Activated T-cell treated with anti-CD3 and anti-CD28 coated beads, Interleukin-2, amount 50 U/mL, for 72 hours (primary cell): Measurements from ENCODE around the gene HIC1. TPM values are rescaled to one million over a fixed set of nuclear protein-coding genes. Genes with fewer than 3 reads are reported as not detected.
A peak's percentile ranks its signal among the peaks of the same experiment; 100 is the strongest.

Source experiments
- ATAC-seq, 2 donors: fragments of 150-1000 bp; cut with Tn5 transposase; replicated peaks in 1 of 2; 2 replicates each; pipeline ENCODE4 v1.10.0; 2021; ENCODE audit warnings: moderate library complexity in 2 of 2, mild to moderate bottlenecking in 1 of 2
- DNase-seq, 2 donors: peaks; one replicate each; pipeline ENCODE4 v3.0.0; 2021 to 2022; ENCODE audit warnings: mixed read lengths in 1 of 2
- H3K27ac Mint-ChIP-seq: one replicate; pipeline ENCODE4 v1.8.0; 2022; ENCODE audit warnings: mild to moderate bottlenecking, moderate library complexity, mixed read lengths
- H3K27me3 Mint-ChIP-seq: one replicate; pipeline ENCODE4 v1.8.0; 2022; ENCODE audit warnings: low read depth, mixed read lengths
- H3K36me3 Mint-ChIP-seq, 2 donors: one replicate each; pipeline ENCODE4 v1.8.0; 2022; ENCODE audit warnings: mixed read lengths in 2 of 2, mild to moderate bottlenecking in 1 of 2; ENCODE audit not compliant: insufficient read depth in 2 of 2
- H3K4me1 Mint-ChIP-seq: one replicate; pipeline ENCODE4 v1.8.0; 2022; ENCODE audit warnings: low read depth, mixed read lengths
- H3K4me3 Mint-ChIP-seq, 2 donors: one replicate each; pipeline ENCODE4 v1.8.0; 2022; ENCODE audit warnings: mild to moderate bottlenecking in 2 of 2, mixed read lengths in 2 of 2, moderate library complexity in 2 of 2
- H3K9me3 Mint-ChIP-seq, 2 donors: one replicate each; pipeline ENCODE4 v1.8.0; 2022; ENCODE audit warnings: mixed read lengths in 2 of 2
- total RNA-seq, 2 donors: library from RNA; stranded (reverse); gene quantifications; one replicate each; pipeline ENCODE4 v1.2.3, GENCODE V29; 2022

HIC1 gene
- total RNA-seq, 2 donors from 2014 or later, result 11.7 to 21.4 TPM

- no peak for DNase-seq
- peak overlapping the region in 1 of 2 donors; percentile 56 for H3K4me3 Mint-ChIP-seq
Measured at GRCh38 chr17:2086306-2086705, 31.4 kb downstream of the HIC1 start.

GRCh38 chr17:2087597-2088211 lies 32.8 kb downstream of the HIC1 start:
- peak overlapping the region; percentile 49 to 56 for H3K4me3 Mint-ChIP-seq
- ATAC-seq, result peak; percentile 66 to 70
- H3K27ac Mint-ChIP-seq, result peak overlapping the region; percentile 1
- peak; percentile 67 to 70 for DNase-seq
- H3K4me1 Mint-ChIP-seq, result peaks cover 86% of the 10 kb centered on the region
- H3K9me3 Mint-ChIP-seq, result no peaks in the 10 kb centered on the region
- H3K36me3 Mint-ChIP-seq, result peaks cover 11 to 12% of the 10 kb centered on the region in 2 donors
- H3K27me3 Mint-ChIP-seq, result no peaks in the 10 kb centered on the region

More at GRCh38 chr17:2086306-2086705, 31.4 kb downstream of the HIC1 start:
- no peak overlapping the region for H3K27ac Mint-ChIP-seq
- peaks cover 12 to 17% of the 10 kb centered on the region in 2 donors for H3K36me3 Mint-ChIP-seq
- ATAC-seq, result peak in 1 of 2 donors; percentile 0
- no peaks in the 10 kb centered on the region for H3K27me3 Mint-ChIP-seq
- peaks cover 89% of the 10 kb centered on the region for H3K4me1 Mint-ChIP-seq
- H3K9me3 Mint-ChIP-seq, result no peaks in the 10 kb centered on the region

GRCh38 chr17:2089021-2089422 lies 34.1 kb downstream of the HIC1 start:
- Mint-ChIP-seq H3K36me3 (peaks cover 8 to 11% of the 10 kb centered on the region in 2 donors), H3K9me3 (no peaks in the 10 kb centered on the region), H3K4me1 (peaks cover 74% of the 10 kb centered on the region), H3K27ac (peak overlapping the region; percentile 69), H3K4me3 (peak overlapping the region; percentile 86 to 90), H3K27me3 (no peaks in the 10 kb centered on the region)
- ATAC-seq (peak; percentile 37 to 39), DNase-seq (no peak)

GRCh38 chr17:2090210-2090641 lies 35.3 kb downstream of the HIC1 start:
- H3K4me1 Mint-ChIP-seq, result peaks cover 65% of the 10 kb centered on the region
- H3K4me3 Mint-ChIP-seq, result peak overlapping the region; percentile 86 to 90
- no peak overlapping the region for H3K27ac Mint-ChIP-seq
- H3K36me3 Mint-ChIP-seq, result peaks cover 3 to 6% of the 10 kb centered on the region in 2 donors
- no peaks in the 10 kb centered on the region for H3K27me3 Mint-ChIP-seq
- no peak for ATAC-seq
- H3K9me3 Mint-ChIP-seq, result no peaks in the 10 kb centered on the region
- DNase-seq, result no peak

GRCh38 chr17:2090804-2091534 lies 36.1 kb downstream of the HIC1 start:
- Mint-ChIP-seq H3K27ac (peak overlapping the region; percentile 72), H3K4me3 (peak overlapping the region; percentile 86 to 90)
- DNase-seq, result no peak

GRCh38 chr17:2092253-2092652 lies 37.4 kb downstream of the HIC1 start:
- peaks cover 3 to 6% of the 10 kb centered on the region in 2 donors for H3K36me3 Mint-ChIP-seq
- H3K4me1 Mint-ChIP-seq, result peaks cover 47% of the 10 kb centered on the region
- H3K27ac Mint-ChIP-seq, result no peak overlapping the region
- no peak for DNase-seq
- ATAC-seq, result no peak
- no peaks in the 10 kb centered on the region for H3K9me3 Mint-ChIP-seq
- H3K27me3 Mint-ChIP-seq, result no peaks in the 10 kb centered on the region
- no peak overlapping the region for H3K4me3 Mint-ChIP-seq

More at GRCh38 chr17:2090804-2091534, 36.1 kb downstream of the HIC1 start:
- no peaks in the 10 kb centered on the region for H3K9me3 Mint-ChIP-seq
- H3K36me3 Mint-ChIP-seq, result peaks cover 3 to 6% of the 10 kb centered on the region in 2 donors
- no peak for ATAC-seq
- H3K27me3 Mint-ChIP-seq, result no peaks in the 10 kb centered on the region
- peaks cover 60% of the 10 kb centered on the region for H3K4me1 Mint-ChIP-seq

GRCh38 chr17:2093349-2093748 lies 38.4 kb downstream of the HIC1 start:
- Mint-ChIP-seq H3K9me3 (no peaks in the 10 kb centered on the region), H3K27me3 (no peaks in the 10 kb centered on the region), H3K4me1 (peaks cover 36% of the 10 kb centered on the region), H3K4me3 (no peak overlapping the region), H3K27ac (no peak overlapping the region), H3K36me3 (peaks cover 0 to 5% of the 10 kb centered on the region in 2 donors)
- no peak for ATAC-seq
- no peak for DNase-seq

GRCh38 chr17:2094891-2095535 lies 40.1 kb downstream of the HIC1 start:
- H3K27me3 Mint-ChIP-seq, result no peaks in the 10 kb centered on the region
- ATAC-seq, result peak in 1 of 2 donors; percentile 28
- H3K27ac Mint-ChIP-seq, result no peak overlapping the region
- no peaks in the 10 kb centered on the region for H3K9me3 Mint-ChIP-seq
- no peaks in the 10 kb centered on the region for H3K36me3 Mint-ChIP-seq
- H3K4me1 Mint-ChIP-seq, result peaks cover 19% of the 10 kb centered on the region
- no peak for DNase-seq
- H3K4me3 Mint-ChIP-seq, result no peak overlapping the region

- no peak for ATAC-seq
Measured at GRCh38 chr17:2095536-2095910, 40.6 kb downstream of the HIC1 start.

GRCh38 chr17:2101448-2102257 lies 46.8 kb downstream of the HIC1 start:
- peaks cover 31% of the 10 kb centered on the region for H3K4me1 Mint-ChIP-seq
- H3K9me3 Mint-ChIP-seq, result no peaks in the 10 kb centered on the region
- H3K27ac Mint-ChIP-seq, result peak overlapping the region; percentile 24
- H3K27me3 Mint-ChIP-seq, result no peaks in the 10 kb centered on the region
- peaks cover 0 to 2% of the 10 kb centered on the region in 2 donors for H3K36me3 Mint-ChIP-seq
- ATAC-seq, result peak; percentile 86 to 87
- peak; percentile 61 to 63 for DNase-seq
- H3K4me3 Mint-ChIP-seq, result peak overlapping the region in 1 of 2 donors; percentile 3

More at GRCh38 chr17:2095536-2095910, 40.6 kb downstream of the HIC1 start:
- DNase-seq, result no peak
- H3K27me3 Mint-ChIP-seq, result no peaks in the 10 kb centered on the region
- no peaks in the 10 kb centered on the region for H3K36me3 Mint-ChIP-seq
- H3K27ac Mint-ChIP-seq, result no peak overlapping the region
- H3K4me3 Mint-ChIP-seq, result no peak overlapping the region
- H3K9me3 Mint-ChIP-seq, result no peaks in the 10 kb centered on the region
- peaks cover 14% of the 10 kb centered on the region for H3K4me1 Mint-ChIP-seq

GRCh38 chr17:2102931-2103809 lies 48.3 kb downstream of the HIC1 start:
- H3K9me3 Mint-ChIP-seq, result no peaks in the 10 kb centered on the region
- no peaks in the 10 kb centered on the region for H3K27me3 Mint-ChIP-seq
- no peak overlapping the region for H3K27ac Mint-ChIP-seq
- peaks cover 35% of the 10 kb centered on the region for H3K4me1 Mint-ChIP-seq
- ATAC-seq (no peak), DNase-seq (no peak)
- peaks cover 0 to 2% of the 10 kb centered on the region in 2 donors for H3K36me3 Mint-ChIP-seq
- no peak overlapping the region for H3K4me3 Mint-ChIP-seq

GRCh38 chr17:2105663-2106062 lies 50.8 kb downstream of the HIC1 start:
- DNase-seq, result no peak
- Mint-ChIP-seq H3K27me3 (no peaks in the 10 kb centered on the region), H3K27ac (no peak overlapping the region), H3K4me3 (no peak overlapping the region), H3K36me3 (peaks cover 0 to 2% of the 10 kb centered on the region in 2 donors), H3K9me3 (no peaks in the 10 kb centered on the region), H3K4me1 (peaks cover 34% of the 10 kb centered on the region)
- ATAC-seq, result peak in 1 of 2 donors; percentile 22
